HEK293T (cell line): ENCODE measurements around the gene ANO2.

Experiments used
- CTCF ChIA-PET: fragments of 350-600 bp; formaldehyde crosslinking; extraction: SDS; loops from one replicate; lab custom pipeline; 2021; ENCODE audit warnings: antibody characterized with exemption, inconsistent platforms; lab: Yijun Ruan, JAX
- POLR2A ChIA-PET: fragments of 350-600 bp; formaldehyde crosslinking; extraction: SDS; loops from one replicate; lab custom pipeline; 2020; ENCODE audit warnings: antibody characterized with exemption, inconsistent platforms; lab: Yijun Ruan, JAX
- DNase-seq: peaks from one replicate; pipeline ENCODE4 v3.0.0; 2012; ENCODE audit warnings: mixed read lengths; ENCODE audit errors: extremely low spot score
- ARNT ChIP-seq: fragments of 450-650 bp; IDR thresholded peaks from 2 replicates; pipeline ENCODE4 v1.6.1; 2017; ENCODE audit warnings: mild to moderate bottlenecking
- BHLHE40 ChIP-seq: fragments of 450-650 bp; IDR thresholded peaks from 2 replicates; pipeline ENCODE4 v1.6.1; 2016; ENCODE audit warnings: mild to moderate bottlenecking, moderate library complexity, borderline replicate concordance
- CTBP1 ChIP-seq: fragments of 450-650 bp; IDR thresholded peaks from 2 replicates; pipeline ENCODE4 v1.6.1; 2016; ENCODE audit warnings: borderline replicate concordance
- ELF4 ChIP-seq: fragments of 450-650 bp; IDR thresholded peaks from 2 replicates; pipeline ENCODE4 v1.6.1; 2017; ENCODE audit warnings: antibody characterized with exemption
- FOXA1 ChIP-seq: fragments of 450-650 bp; IDR thresholded peaks from 2 replicates; pipeline ENCODE4 v1.6.1; 2016; ENCODE audit warnings: mild to moderate bottlenecking
- FOXK2 ChIP-seq: fragments of 450-650 bp; IDR thresholded peaks from 2 replicates; pipeline ENCODE4 v1.6.1; 2016; ENCODE audit warnings: mild to moderate bottlenecking
- FOXM1 ChIP-seq: fragments of 450-650 bp; IDR thresholded peaks from 2 replicates; pipeline ENCODE4 v1.6.1; 2017; ENCODE audit warnings: mild to moderate bottlenecking, borderline replicate concordance
- HDGF ChIP-seq: fragments of 450-650 bp; IDR thresholded peaks from 2 replicates; pipeline ENCODE4 v1.6.1; 2017; ENCODE audit warnings: antibody characterized with exemption, borderline replicate concordance
- L3MBTL2 ChIP-seq: fragments of 450-650 bp; conservative IDR thresholded peaks from 2 replicates; pipeline ENCODE4 v1.6.1; 2016; ENCODE audit warnings: mild to moderate bottlenecking
- LEF1 ChIP-seq: fragments of 450-650 bp; IDR thresholded peaks from 2 replicates; pipeline ENCODE4 v1.6.1; 2017; ENCODE audit warnings: mild to moderate bottlenecking, borderline replicate concordance
- NFRKB ChIP-seq: fragments of 450-650 bp; IDR thresholded peaks from 2 replicates; pipeline ENCODE4 v1.6.1; 2016; ENCODE audit warnings: mild to moderate bottlenecking, moderate library complexity
- PKNOX1 ChIP-seq: fragments of 450-650 bp; IDR thresholded peaks from 2 replicates; pipeline ENCODE4 v1.6.1; 2016
- SP1 ChIP-seq: fragments of 450-650 bp; IDR thresholded peaks from 2 replicates; pipeline ENCODE4 v1.6.1; 2017
- SUZ12 ChIP-seq: fragments of 450-650 bp; IDR thresholded peaks from 2 replicates; pipeline ENCODE4 v1.6.1; 2016; ENCODE audit warnings: mild to moderate bottlenecking
- TARDBP ChIP-seq: fragments of 450-650 bp; IDR thresholded peaks from 2 replicates; pipeline ENCODE4 v1.6.1; 2016
- ZNF384 ChIP-seq: fragments of 450-650 bp; IDR thresholded peaks from 2 replicates; pipeline ENCODE4 v1.6.1; 2016

ANO2 gene

GRCh38 chr12:5588176-5588575, 356.9 kb downstream of the ANO2 start:
- no peak for TF ChIP-seq PKNOX1
- TF ChIP-seq FOXM1, result no peak
- TF ChIP-seq CTBP1, result no peak
- no peak for TF ChIP-seq FOXK2
- ChIA-PET CTCF (no interaction called here), POLR2A (no interaction called here)
- DNase-seq, result no peak

- ChIA-PET CTCF (no interaction called here), POLR2A (no interaction called here)
- TF ChIP-seq NFRKB, result no peak
- no peak for TF ChIP-seq CTBP1
- TF ChIP-seq ELF4, result no peak
- TF ChIP-seq PKNOX1, result no peak
- no peak for TF ChIP-seq SP1
- TF ChIP-seq BHLHE40, result no peak
- no peak for TF ChIP-seq FOXA1
- TF ChIP-seq ARNT, result no peak
- no peak for TF ChIP-seq TARDBP
- no peak for TF ChIP-seq FOXM1
- no peak for TF ChIP-seq LEF1
- no peak for TF ChIP-seq ZNF384
- no peak for TF ChIP-seq FOXK2
- no peak for TF ChIP-seq HDGF
- no peak for DNase-seq
Measured at GRCh38 chr12:5587711-5588121, 357.3 kb downstream of the ANO2 start.

GRCh38 chr12:5586201-5586600, 358.9 kb downstream of the ANO2 start:
- POLR2A ChIA-PET, result no interaction called here
- CTCF ChIA-PET, result no interaction called here
- DNase-seq, result no peak
- TF ChIP-seq NFRKB (no peak), LEF1 (no peak)

GRCh38 chr12:5585178-5585577, 359.9 kb downstream of the ANO2 start:
- CTCF ChIA-PET, result no interaction called here

GRCh38 chr12:5584412-5585175, 360.5 kb downstream of the ANO2 start:
- POLR2A ChIA-PET, result no interaction called here
- no peak for DNase-seq
- CTCF ChIA-PET, result no interaction called here
- no peak for TF ChIP-seq L3MBTL2
- TF ChIP-seq SUZ12, result no peak
- no peak for TF ChIP-seq BHLHE40
- TF ChIP-seq SP1, result no peak
- no peak for TF ChIP-seq FOXK2
- TF ChIP-seq ZNF384, result no peak
- no peak for TF ChIP-seq CTBP1
- no peak for TF ChIP-seq PKNOX1
- TF ChIP-seq NFRKB, result no peak
- TF ChIP-seq FOXM1, result no peak
- TF ChIP-seq FOXA1, result no peak
- TF ChIP-seq LEF1, result no peak
- no peak for TF ChIP-seq TARDBP
- TF ChIP-seq ELF4, result no peak
- no peak for TF ChIP-seq ARNT
- no peak for TF ChIP-seq HDGF

More at GRCh38 chr12:5585178-5585577, 359.9 kb downstream of the ANO2 start:
- no peak for TF ChIP-seq PKNOX1
- TF ChIP-seq ZNF384, result no peak
- no peak for TF ChIP-seq SUZ12
- no peak for TF ChIP-seq FOXM1
- TF ChIP-seq FOXK2, result no peak
- no peak for TF ChIP-seq CTBP1
- TF ChIP-seq NFRKB, result no peak
- TF ChIP-seq LEF1, result no peak
- TF ChIP-seq ARNT, result no peak
- POLR2A ChIA-PET, result no interaction called here
- DNase-seq, result no peak

- DNase-seq, result no peak
- ChIA-PET CTCF (no interaction called here), POLR2A (no interaction called here)
- TF ChIP-seq SUZ12 (no peak), HDGF (no peak), TARDBP (no peak), FOXA1 (no peak), SP1 (no peak), ARNT (no peak), FOXM1 (no peak), ELF4 (no peak), BHLHE40 (no peak), PKNOX1 (no peak), ZNF384 (no peak), FOXK2 (no peak), L3MBTL2 (no peak), NFRKB (no peak), LEF1 (no peak), CTBP1 (no peak)
Measured at GRCh38 chr12:5582541-5582940, 362.5 kb downstream of the ANO2 start.
